H9 (cell line): ENCODE measurements around the gene BUB1. TPM values are rescaled to one million over a fixed set of nuclear protein-coding genes. Genes with fewer than 3 reads are reported as not detected.

Experiments used
- DNase-seq: peaks from one replicate; pipeline ENCODE4 v3.0.0-alpha.2; 2017
- H2AFZ ChIP-seq: one replicate; pipeline ENCODE4 v1.6.1; 2013; ENCODE audit warnings: mild to moderate bottlenecking, low read length, control low read depth, moderate library complexity
- H2AK5ac ChIP-seq: 2 replicates; pipeline ENCODE4 v1.6.1; 2013; ENCODE audit warnings: low read length, control low read depth, mixed read lengths; ENCODE audit not compliant: insufficient read length
- H2BK120ac ChIP-seq: one replicate; pipeline ENCODE4 v1.6.1; 2013; ENCODE audit warnings: low read depth, mild to moderate bottlenecking, low read length, control low read depth, inconsistent platforms; ENCODE audit not compliant: poor library complexity, severe bottlenecking
- H2BK12ac ChIP-seq: 2 replicates; pipeline ENCODE4 v1.6.1; 2013; ENCODE audit warnings: low read length, control low read depth, mixed read lengths, low read depth; ENCODE audit not compliant: insufficient read length
- H2BK15ac ChIP-seq: 2 replicates; pipeline ENCODE4 v1.6.1; 2013; ENCODE audit warnings: low read depth, low read length, control low read depth
- H2BK20ac ChIP-seq: one replicate; pipeline ENCODE4 v1.6.1; 2013; ENCODE audit warnings: low read depth, mild to moderate bottlenecking, low read length, control low read depth, inconsistent platforms; ENCODE audit not compliant: poor library complexity, severe bottlenecking
- H2BK5ac ChIP-seq: 2 replicates; pipeline ENCODE4 v1.6.1; 2013; ENCODE audit warnings: low read length, control low read depth, mixed read lengths; ENCODE audit not compliant: insufficient read length
- H3K14ac ChIP-seq: 2 replicates; pipeline ENCODE4 v1.6.1; 2013; ENCODE audit warnings: low read length, control low read depth; ENCODE audit not compliant: insufficient read depth
- H3K18ac ChIP-seq: 2 replicates; pipeline ENCODE4 v1.6.1; 2013; ENCODE audit warnings: low read depth, mild to moderate bottlenecking, mixed read lengths, low read length, control low read depth; ENCODE audit not compliant: insufficient read length
- H3K23ac ChIP-seq: 2 replicates; pipeline ENCODE4 v1.6.1; 2013; ENCODE audit warnings: low read length, control low read depth, mixed read lengths, low read depth; ENCODE audit not compliant: insufficient read length
- H3K23me2 ChIP-seq: 2 replicates; pipeline ENCODE4 v1.6.1; 2013; ENCODE audit warnings: low read depth, mild to moderate bottlenecking, mixed read lengths, low read length, control low read depth; ENCODE audit not compliant: insufficient read length, poor library complexity, severe bottlenecking
- H3K27ac ChIP-seq: 2 replicates; pipeline ENCODE4 v1.5.1; 2013; ENCODE audit warnings: low read length, control low read depth, mixed read lengths, low read depth; ENCODE audit not compliant: insufficient read length
- H3K27me3 ChIP-seq: 2 replicates; pipeline ENCODE4 v1.6.1; 2013; ENCODE audit warnings: low read length, control low read depth, inconsistent platforms; ENCODE audit not compliant: insufficient read depth
- H3K4ac ChIP-seq: 2 replicates; pipeline ENCODE4 v1.6.1; 2013; ENCODE audit warnings: low read depth, mild to moderate bottlenecking, control low read depth, inconsistent platforms, low read length, moderate library complexity
- H3K4me1 ChIP-seq: 2 replicates; pipeline ENCODE4 v1.6.1; 2013; ENCODE audit warnings: low read length, control low read depth, inconsistent platforms; ENCODE audit not compliant: insufficient read depth
- H3K4me2 ChIP-seq: 2 replicates; pipeline ENCODE4 v1.6.1; 2013; ENCODE audit warnings: low read length, control low read depth, mixed read lengths; ENCODE audit not compliant: insufficient read length, insufficient read depth
- H3K56ac ChIP-seq: 2 replicates; pipeline ENCODE4 v1.6.1; 2013; ENCODE audit warnings: low read depth, mild to moderate bottlenecking, mixed read lengths, low read length, control low read depth; ENCODE audit not compliant: insufficient read length
- H3K79me1 ChIP-seq: 2 replicates; pipeline ENCODE4 v1.6.1; 2013; ENCODE audit warnings: low read depth, mild to moderate bottlenecking, moderate library complexity, low read length, control low read depth, inconsistent platforms; ENCODE audit not compliant: insufficient read depth, poor library complexity, severe bottlenecking
- H3K79me2 ChIP-seq: 2 replicates; pipeline ENCODE4 v1.6.1; 2013; ENCODE audit warnings: low read length, control low read depth, inconsistent platforms; ENCODE audit not compliant: insufficient read depth
- H3K9ac ChIP-seq: 2 replicates; pipeline ENCODE4 v1.6.1; 2013; ENCODE audit warnings: low read length, control low read depth, mixed read lengths; ENCODE audit not compliant: insufficient read length; ENCODE audit errors: extremely low read depth
- H3K9me3 ChIP-seq: one replicate; pipeline ENCODE4 v1.6.1; 2013; ENCODE audit warnings: low read depth, low read length, inconsistent platforms; ENCODE audit not compliant: control insufficient read depth
- H3T11ph ChIP-seq: one replicate; pipeline ENCODE4 v1.6.1; 2013; ENCODE audit warnings: mild to moderate bottlenecking, low read length, control low read depth, inconsistent platforms
- H4K20me1 ChIP-seq: one replicate; pipeline ENCODE4 v1.6.1; 2013; ENCODE audit not compliant: control insufficient read depth, insufficient read length, insufficient read depth
- H4K5ac ChIP-seq: 2 replicates; pipeline ENCODE4 v1.6.1; 2013; ENCODE audit warnings: low read depth, mild to moderate bottlenecking, mixed read lengths, low read length, control low read depth; ENCODE audit not compliant: insufficient read length
- H4K8ac ChIP-seq: replicated peaks from 2 replicates; pipeline ENCODE4 v1.6.1; 2013; ENCODE audit warnings: low read length, control low read depth, mixed read lengths, low read depth; ENCODE audit not compliant: insufficient read length
- H4K91ac ChIP-seq: 2 replicates; pipeline ENCODE4 v1.6.1; 2013; ENCODE audit warnings: low read depth, mild to moderate bottlenecking, moderate library complexity, mixed read lengths, low read length, control low read depth; ENCODE audit not compliant: insufficient read length
- H3K27ac Mint-ChIP-seq, 3 experiments: 2 replicates in 2 of 3; 3 replicates in 1 of 3; pipeline ENCODE4 v1.8.0; 2020 to 2021; ENCODE audit warnings: mixed read lengths in 3 of 3, mild to moderate bottlenecking in 1 of 3, moderate library complexity in 1 of 3
- H3K27me3 Mint-ChIP-seq: 2 replicates; pipeline ENCODE4 v1.8.0; 2021; ENCODE audit warnings: low read depth, mild to moderate bottlenecking, moderate library complexity, mixed read lengths
- H3K36me3 Mint-ChIP-seq, 3 experiments: 2 replicates in 2 of 3; 3 replicates in 1 of 3; pipeline ENCODE4 v1.8.0; 2020 to 2021; ENCODE audit warnings: low read depth in 3 of 3, mixed read lengths in 3 of 3; ENCODE audit not compliant: insufficient read depth in 1 of 3
- H3K4me1 Mint-ChIP-seq, 2 experiments: 2 replicates each; pipeline ENCODE4 v1.8.0; 2020; ENCODE audit warnings: mixed read lengths in 2 of 2
- H3K4me3 Mint-ChIP-seq, 2 experiments: 2 replicates in 1 of 2; 3 replicates in 1 of 2; pipeline ENCODE4 v1.8.0; 2020 to 2021; ENCODE audit warnings: mild to moderate bottlenecking in 2 of 2, mixed read lengths in 2 of 2, moderate library complexity in 1 of 2
- H3K9me3 Mint-ChIP-seq, 2 experiments: 2 replicates in 1 of 2; 3 replicates in 1 of 2; pipeline ENCODE4 v1.8.0; 2020; ENCODE audit warnings: mild to moderate bottlenecking in 2 of 2, mixed read lengths in 2 of 2, moderate library complexity in 1 of 2
- CTCF ChIP-seq: fragments of 200-600 bp; sonication (generic); conservative IDR thresholded peaks from 3 replicates; pipeline ENCODE4 v1.8.0; 2021; ENCODE audit warnings: antibody characterized with exemption, mild to moderate bottlenecking
- WGBS: extraction: QIAGEN DNeasy Blood & Tissue Kit; methylation state at CpG from one replicate; pipeline ENCODE4 v1.1.7; 2013; ENCODE audit warnings: missing lambda C conversion rate, low lambda C conversion rate, mixed read lengths; ENCODE audit not compliant: insufficient read length; ENCODE audit errors: extremely low coverage; 5-methylcytosine and 5-hydroxymethylcytosine counted together
- total RNA-seq: library from RNA; stranded (reverse); gene quantifications from 2 replicates; pipeline ENCODE4 v1.2.1, GENCODE V29; 2021

BUB1 gene
- total RNA-seq, 1 experiment from 2014 or later, result 144 TPM

DNA sequence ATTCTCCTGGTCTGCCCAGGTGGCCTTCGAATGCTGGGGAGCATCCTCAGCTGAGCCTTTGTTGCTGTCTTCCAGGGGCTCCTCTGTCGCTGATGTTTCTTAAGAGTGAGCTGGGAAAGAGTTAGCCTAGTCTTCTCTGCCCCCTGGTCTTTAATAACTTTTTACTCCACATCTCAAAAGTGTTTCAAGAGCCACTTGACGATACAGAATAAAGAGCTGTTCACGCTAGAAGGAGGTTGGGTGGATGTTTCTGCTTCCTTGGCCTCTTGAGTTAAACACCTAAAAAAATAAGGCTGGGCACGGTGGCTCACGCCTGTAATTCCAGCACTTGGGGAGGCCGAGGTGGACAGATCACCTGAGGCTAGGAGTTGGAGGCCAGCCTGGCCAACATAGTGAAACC, 2.8 kb upstream of the BUB1 start:
- peaks cover 12% of the 10 kb centered on the region; the same call in 1 of the 2 replicates for H3K79me2 ChIP-seq
- no peak for TF ChIP-seq CTCF
- H2BK20ac ChIP-seq, result no peak overlapping the region
- peaks cover 24 to 30% of the 10 kb centered on the region in 2 experiments for H3K9me3 Mint-ChIP-seq
- no peaks in the 10 kb centered on the region for H3K4me1 ChIP-seq
- H3K36me3 Mint-ChIP-seq, result peaks cover 11 to 35% (median 19%) of the 10 kb centered on the region in 3 experiments
- WGBS, result no CpG with 5 or more reads among the region's 7 CpGs
- no peak overlapping the region for H2BK12ac ChIP-seq
- no peaks in the 10 kb centered on the region for H4K20me1 ChIP-seq
- peaks cover 66 to 67% of the 10 kb centered on the region in 2 experiments for H3K4me1 Mint-ChIP-seq
- no peak overlapping the region for H2BK5ac ChIP-seq
- H3K9ac ChIP-seq, result no peak overlapping the region
- peaks cover 3% of the 10 kb centered on the region for H3K79me1 ChIP-seq
- no peak overlapping the region for H2AK5ac ChIP-seq
- H3K4me3 Mint-ChIP-seq, result peak overlapping the region in 1 of 2 experiments; percentile 44; a peak in 1 of 5 replicates
- H3K4me2 ChIP-seq, result no peak overlapping the region
- no peak overlapping the region for H4K91ac ChIP-seq
- H3K23ac ChIP-seq, result no peak overlapping the region
- no peak overlapping the region for H3K14ac ChIP-seq
- H3K23me2 ChIP-seq, result peaks cover 7% of the 10 kb centered on the region
- no peak overlapping the region for H4K5ac ChIP-seq
- peak overlapping the region in 2 of 3 experiments; percentile 78 to 84; a peak in 4 of 7 replicates for H3K27ac Mint-ChIP-seq
- no peak overlapping the region for H4K8ac ChIP-seq
- H2BK15ac ChIP-seq, result no peak overlapping the region
- no peak overlapping the region for H2AFZ ChIP-seq
- DNase-seq, result no peak
- no peaks in the 10 kb centered on the region; the same call in 1 of the 2 replicates for H3K27me3 ChIP-seq
- no peak overlapping the region for H3K4ac ChIP-seq
- no peak overlapping the region for H3K18ac ChIP-seq
- no peak overlapping the region for H3K56ac ChIP-seq
- no peak overlapping the region for H2BK120ac ChIP-seq
- no peak overlapping the region for H3T11ph ChIP-seq
- no peaks in the 10 kb centered on the region for H3K9me3 ChIP-seq
- no peak overlapping the region for H3K27ac ChIP-seq
- peaks cover 1% of the 10 kb centered on the region; the same call in 1 of the 2 replicates for H3K27me3 Mint-ChIP-seq
